AG04450 (cell line): Measurements from ENCODE around the gene TAF6. TPM values are rescaled to one million over a fixed set of nuclear protein-coding genes. Genes with fewer than 3 reads are reported as not detected.
A peak's percentile ranks its signal among the peaks of the same experiment; 100 is the strongest.
"Not testable (repeated sequence)": the region's sequence is repeated elsewhere in the genome, so short reads cannot be mapped to it uniquely, and the experiment has no call there.

Experiments
- CTCF ChIA-PET: fragments of 300-600, 350-600 bp; formaldehyde crosslinking; extraction: SDS; loops from one replicate; lab custom pipeline; 2022; ENCODE audit warnings: antibody characterized with exemption, inconsistent platforms; lab: Charles Lee
- POLR2A ChIA-PET: fragments of 350-600 bp; formaldehyde crosslinking; extraction: SDS; loops from one replicate; lab custom pipeline; 2021; ENCODE audit warnings: antibody characterized with exemption, inconsistent platforms; lab: Yijun Ruan, JAX
- DNase-seq: peaks from one replicate; pipeline ENCODE4 v3.0.0-alpha.2; 2011; ENCODE audit warnings: low read depth, low spot score
- H3K27ac ChIP-seq: one replicate; pipeline ENCODE4 v1.5.1; 2012; ENCODE audit warnings: low read depth, low read length, control low read depth
- H3K27me3 ChIP-seq: one replicate; pipeline ENCODE4 v1.6.0; 2012; ENCODE audit warnings: low read length; ENCODE audit not compliant: control insufficient read depth, insufficient read depth
- H3K4me3 ChIP-seq: 2 replicates; pipeline ENCODE4 v1.5.1; 2011; ENCODE audit warnings: mild to moderate bottlenecking, low read depth, low read length, control low read depth
- H3K9me3 ChIP-seq: 2 replicates; pipeline ENCODE4 v1.5.1; 2012; ENCODE audit warnings: low read length; ENCODE audit not compliant: control insufficient read depth, insufficient read depth
- CTCF ChIP-seq: IDR thresholded peaks from 2 replicates; pipeline ENCODE4 v1.5.1; 2011; ENCODE audit warnings: low read depth, low read length, control low read depth, inconsistent platforms
- polyA plus RNA-seq: library from polyadenylated mRNA; depleted of rRNA; stranded (reverse); fragments of >200 nt; gene quantifications from 2 replicates; pipeline ENCODE4 v1.2.3, GENCODE V29; 2011

The TAF6 gene
- polyA plus RNA-seq, 1 experiment, result 28.2 TPM

GRCh38 chr7:100152404-100152803 lies 33.2 kb upstream of the TAF6 start:
- no peak for DNase-seq
- Histone ChIP-seq H3K9me3 (no peaks in the 10 kb centered on the region; the same call in 1 of the 2 replicates), H3K4me3 (no peak overlapping the region), H3K27me3 (no peaks in the 10 kb centered on the region), H3K27ac (no peak overlapping the region)
- POLR2A ChIA-PET, result no interaction called here
- CTCF ChIA-PET, result no interaction called here
- TF ChIP-seq CTCF, result no peak

- POLR2A ChIA-PET, result interaction anchor here (0.7 to 1.6 kb wide), 6 partner anchors 9 to 281 kb away, joined by 3 to 9 read pairs (median 4); partner anchors contain the start of genes GAL3ST4, GPC2, MEPCE and ZCWPW1
- CTCF ChIA-PET, result interaction anchor here (0.6 to 1.0 kb wide), 3 partner anchors 16 to 332 kb away, joined by 3 to 4 read pairs (median 3); no protein-coding TSS in a partner anchor
- DNase-seq, result peak; percentile 99
- H3K4me3 ChIP-seq, result peak within 1 kb of the TSS; percentile 97
- TF ChIP-seq CTCF, result no peak
- H3K27me3 ChIP-seq, result no peaks in the 10 kb centered on the region
- H3K9me3 ChIP-seq, result no peaks in the 10 kb centered on the region; the same call in 1 of the 2 replicates
- no peak within 1 kb of the TSS for H3K27ac ChIP-seq
Observed at GRCh38 chr7:100148559-100149328, 29.6 kb upstream of the TAF6 start, which contains the start of gene LAMTOR4. Gene LAMTOR4, plus strand, starts transcription at chr7:100148918. Its CDS starts 55 bp downstream, at chr7:100148973.

- Histone ChIP-seq H3K27ac (no peak overlapping the region), H3K27me3 (no peaks in the 10 kb centered on the region), H3K9me3 (no peaks in the 10 kb centered on the region; the same call in 1 of the 2 replicates), H3K4me3 (peak overlapping the region; percentile 43)
- ChIA-PET POLR2A (interaction anchor here (0.6 to 1.6 kb wide), 6 partner anchors 9 to 282 kb away, joined by 3 to 9 read pairs (median 7); partner anchors contain the start of genes GAL3ST4, GPC2, MEPCE and ZCWPW1), CTCF (interaction anchor here (0.6 to 3.2 kb wide), 4 partner anchors 15 to 333 kb away, joined by 3 to 32 read pairs (median 4); no protein-coding TSS in a partner anchor)
- TF ChIP-seq CTCF, result no peak
- no peak for DNase-seq
Observed at GRCh38 chr7:100148225-100148558, 29.0 kb upstream of the TAF6 start.

GRCh38 chr7:100147278-100147677 lies 28.1 kb upstream of the TAF6 start:
- ChIA-PET POLR2A (no interaction called here), CTCF (interaction anchor here (0.7 to 3.2 kb wide), 2 partner anchors 15 to 199 kb away, joined by 5 to 32 read pairs; no protein-coding TSS in a partner anchor)
- no peak for DNase-seq
- TF ChIP-seq CTCF, result no peak
- no peak overlapping the region for H3K4me3 ChIP-seq
- no peaks in the 10 kb centered on the region; the same call in 1 of the 2 replicates for H3K9me3 ChIP-seq
- H3K27me3 ChIP-seq, result no peaks in the 10 kb centered on the region
- H3K27ac ChIP-seq, result no peak overlapping the region

- not testable (repeated sequence) for DNase-seq
Observed at GRCh38 chr7:100146350-100146749, 27.2 kb upstream of the TAF6 start.

More at GRCh38 chr7:100146350-100146749, 27.2 kb upstream of the TAF6 start:
- H3K9me3 ChIP-seq, H3K27me3 ChIP-seq, H3K27ac ChIP-seq, POLR2A ChIA-PET, H3K4me3 ChIP-seq: not testable (repeated sequence)
- CTCF ChIA-PET, result interaction anchor here (0.6 to 3.2 kb wide), 3 partner anchors 11 to 202 kb away, joined by 3 to 32 read pairs (median 3); no protein-coding TSS in a partner anchor
